H1 (cell line): ENCODE data around the gene ANKRD65. TPM values are rescaled to one million over a fixed set of nuclear protein-coding genes. Genes with fewer than 3 reads are reported as not detected.

Experiments
- CHD7 ChIP-seq: fragments of 300-600 bp; sonication (generic); IDR thresholded peaks from 2 replicates; pipeline ENCODE4 v1.7.1; 2012; ENCODE audit warnings: low read length, moderate library complexity, mild to moderate bottlenecking, inconsistent platforms; ENCODE audit not compliant: insufficient replicate concordance
- CTBP2 ChIP-seq: IDR thresholded peaks from 2 replicates; pipeline ENCODE4 v1.7.0; 2011; ENCODE audit warnings: borderline replicate concordance, mild to moderate bottlenecking, moderate library complexity, mixed read lengths, low read length; ENCODE audit not compliant: insufficient read depth, insufficient read length
- EP300 ChIP-seq, 2 experiments: IDR thresholded peaks; 1 replicate in 1 of 2; 2 replicates in 1 of 2; pipeline ENCODE4 v1.6.1; 2011 to 2012; ENCODE audit warnings: low read depth in 2 of 2, low read length in 2 of 2, mild to moderate bottlenecking in 2 of 2, borderline replicate concordance in 1 of 2, inconsistent platforms in 1 of 2, moderate library complexity in 1 of 2
- MAFK ChIP-seq: IDR thresholded peaks from 2 replicates; pipeline ENCODE4 v1.6.1; 2012; ENCODE audit warnings: low read depth, mild to moderate bottlenecking, improper control_type of control experiment, low read length
- NANOG ChIP-seq: IDR thresholded peaks from 2 replicates; pipeline ENCODE4 v1.6.1; 2011; ENCODE audit warnings: low read length, low read depth, mild to moderate bottlenecking, inconsistent platforms; ENCODE audit not compliant: insufficient read depth, poor library complexity, severe bottlenecking
- POLR2AphosphoS5 ChIP-seq: IDR thresholded peaks from 2 replicates; pipeline ENCODE4 v1.6.1; 2011; ENCODE audit warnings: low read depth, low read length
- POU5F1 ChIP-seq: IDR thresholded peaks from 2 replicates; pipeline ENCODE4 v1.6.1; 2011; ENCODE audit warnings: low read depth, mild to moderate bottlenecking, low read length, moderate library complexity
- SP1 ChIP-seq: IDR thresholded peaks from 2 replicates; pipeline ENCODE4 v1.6.1; 2011; ENCODE audit warnings: low read depth, low read length
- TAF7 ChIP-seq: optimal IDR thresholded peaks from 2 replicates; pipeline ENCODE3; 2011; ENCODE audit warnings: low read depth, mild to moderate bottlenecking, inconsistent platforms, low read length, moderate library complexity, borderline replicate concordance
- TBP ChIP-seq: IDR thresholded peaks from 2 replicates; pipeline ENCODE4 v1.6.1; 2011; ENCODE audit warnings: low read depth, low read length, improper control_type of control experiment
- polyA plus RNA-seq, 7 experiments: library from polyadenylated mRNA; depleted of rRNA in 3 of 7; stranded (reverse) in 5 of 7; unstranded in 2 of 7; fragments of >200 nt in 5 of 7; fragments of 200-250 nt in 2 of 7; gene quantifications; 1 replicate in 5 of 7; 2 replicates in 1 of 7; 4 replicates in 1 of 7; pipeline versions ENCODE4 v1.2.1 to v1.2.3, GENCODE V29; 2011 to 2013; ENCODE audit warnings: missing spikeins in 2 of 7, mixed read lengths in 2 of 7
- total RNA-seq: library from RNA; stranded (reverse); fragmentation: NEBNext Ultra II Directional; extraction: Animal tissue kit (Norgen Biotek cat#: 25700); gene quantifications from 2 replicates; pipeline ENCODE4 v1.2.1, GENCODE V29; 2021

The ANKRD65 gene
- total and polyA plus RNA-seq, 2 of the 8 experiments (the other 6 are each of a cell fraction or from before 2014, with no cell fraction given), result 1.8 to 2.0 TPM

- TF ChIP-seq CHD7 (no peak), TBP (no peak), POU5F1 (no peak), POLR2AphosphoS5 (peak; percentile 71), CTBP2 (no peak), MAFK (no peak), SP1 (no peak), TAF7 (peak; percentile 17), NANOG (no peak), EP300 (IDR thresholded peaks at IDR 0.05; ENCODE audit: borderline replicate concordance in 1 of 2, low read depth in 2 of 2, low read length in 2 of 2) (no peak)
These were observed 21.1 kb downstream of the ANKRD65 start (continued) for GRCh38 chr1:1399872-1400575.
